ENCODE data around the gene TUT4.

DNA sequence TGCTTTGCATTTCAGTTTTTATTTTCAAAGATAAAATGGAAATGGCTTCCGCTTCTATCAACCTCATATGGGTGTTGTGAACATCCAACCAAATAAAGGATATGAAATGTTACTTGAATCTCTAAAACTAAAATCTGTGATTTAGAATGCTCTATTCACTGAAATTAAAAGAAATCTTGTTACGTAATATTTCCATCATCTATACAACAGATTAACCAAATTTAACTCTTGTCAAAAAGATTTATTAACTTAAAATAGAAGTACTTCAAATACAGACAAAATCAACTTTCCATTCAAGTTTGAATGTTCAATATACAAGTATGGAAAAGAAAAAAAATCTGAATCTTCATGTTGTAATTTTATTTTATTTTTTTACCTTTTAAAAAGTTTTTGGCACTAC, 129.8 kb downstream of the TUT4 start:
- TF ChIP-seq, protein P1, sequence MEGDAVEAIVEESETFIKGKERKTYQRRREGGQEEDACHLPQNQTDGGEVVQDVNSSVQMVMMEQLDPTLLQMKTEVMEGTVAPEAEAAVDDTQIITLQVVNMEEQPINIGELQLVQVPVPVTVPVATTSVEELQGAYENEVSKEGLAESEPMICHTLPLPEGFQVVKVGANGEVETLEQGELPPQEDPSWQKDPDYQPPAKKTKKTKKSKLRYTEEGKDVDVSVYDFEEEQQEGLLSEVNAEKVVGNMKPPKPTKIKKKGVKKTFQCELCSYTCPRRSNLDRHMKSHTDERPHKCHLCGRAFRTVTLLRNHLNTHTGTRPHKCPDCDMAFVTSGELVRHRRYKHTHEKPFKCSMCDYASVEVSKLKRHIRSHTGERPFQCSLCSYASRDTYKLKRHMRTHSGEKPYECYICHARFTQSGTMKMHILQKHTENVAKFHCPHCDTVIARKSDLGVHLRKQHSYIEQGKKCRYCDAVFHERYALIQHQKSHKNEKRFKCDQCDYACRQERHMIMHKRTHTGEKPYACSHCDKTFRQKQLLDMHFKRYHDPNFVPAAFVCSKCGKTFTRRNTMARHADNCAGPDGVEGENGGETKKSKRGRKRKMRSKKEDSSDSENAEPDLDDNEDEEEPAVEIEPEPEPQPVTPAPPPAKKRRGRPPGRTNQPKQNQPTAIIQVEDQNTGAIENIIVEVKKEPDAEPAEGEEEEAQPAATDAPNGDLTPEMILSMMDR (conservative IDR thresholded peaks at IDR 0.05; ENCODE audit: low read depth in 2 of 2): no peak
- TF ChIP-seq EZH2 (IDR thresholded peaks at IDR 0.05; ENCODE audit: low read depth, unreplicated experiment): no peak
- no peak for TF ChIP-seq POLR2AphosphoS5 (IDR thresholded peaks at IDR 0.05; ENCODE audit: low read depth)
- TF ChIP-seq STAT1 (IDR thresholded peaks at IDR 0.05; ENCODE audit: unreplicated experiment): no peak
- TF ChIP-seq ZNF331 (CRISPR knock-in tag; IDR thresholded peaks at IDR 0.05; ENCODE audit: low read depth): no peak
- TF ChIP-seq EZH2phosphoT487 (IDR thresholded peaks at IDR 0.05; ENCODE audit: unreplicated experiment): no peak
- TF ChIP-seq, protein P2, sequence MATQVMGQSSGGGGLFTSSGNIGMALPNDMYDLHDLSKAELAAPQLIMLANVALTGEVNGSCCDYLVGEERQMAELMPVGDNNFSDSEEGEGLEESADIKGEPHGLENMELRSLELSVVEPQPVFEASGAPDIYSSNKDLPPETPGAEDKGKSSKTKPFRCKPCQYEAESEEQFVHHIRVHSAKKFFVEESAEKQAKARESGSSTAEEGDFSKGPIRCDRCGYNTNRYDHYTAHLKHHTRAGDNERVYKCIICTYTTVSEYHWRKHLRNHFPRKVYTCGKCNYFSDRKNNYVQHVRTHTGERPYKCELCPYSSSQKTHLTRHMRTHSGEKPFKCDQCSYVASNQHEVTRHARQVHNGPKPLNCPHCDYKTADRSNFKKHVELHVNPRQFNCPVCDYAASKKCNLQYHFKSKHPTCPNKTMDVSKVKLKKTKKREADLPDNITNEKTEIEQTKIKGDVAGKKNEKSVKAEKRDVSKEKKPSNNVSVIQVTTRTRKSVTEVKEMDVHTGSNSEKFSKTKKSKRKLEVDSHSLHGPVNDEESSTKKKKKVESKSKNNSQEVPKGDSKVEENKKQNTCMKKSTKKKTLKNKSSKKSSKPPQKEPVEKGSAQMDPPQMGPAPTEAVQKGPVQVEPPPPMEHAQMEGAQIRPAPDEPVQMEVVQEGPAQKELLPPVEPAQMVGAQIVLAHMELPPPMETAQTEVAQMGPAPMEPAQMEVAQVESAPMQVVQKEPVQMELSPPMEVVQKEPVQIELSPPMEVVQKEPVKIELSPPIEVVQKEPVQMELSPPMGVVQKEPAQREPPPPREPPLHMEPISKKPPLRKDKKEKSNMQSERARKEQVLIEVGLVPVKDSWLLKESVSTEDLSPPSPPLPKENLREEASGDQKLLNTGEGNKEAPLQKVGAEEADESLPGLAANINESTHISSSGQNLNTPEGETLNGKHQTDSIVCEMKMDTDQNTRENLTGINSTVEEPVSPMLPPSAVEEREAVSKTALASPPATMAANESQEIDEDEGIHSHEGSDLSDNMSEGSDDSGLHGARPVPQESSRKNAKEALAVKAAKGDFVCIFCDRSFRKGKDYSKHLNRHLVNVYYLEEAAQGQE (IDR thresholded peaks at IDR 0.05; ENCODE audit: unreplicated experiment): no peak
- TF ChIP-seq, protein P3, sequence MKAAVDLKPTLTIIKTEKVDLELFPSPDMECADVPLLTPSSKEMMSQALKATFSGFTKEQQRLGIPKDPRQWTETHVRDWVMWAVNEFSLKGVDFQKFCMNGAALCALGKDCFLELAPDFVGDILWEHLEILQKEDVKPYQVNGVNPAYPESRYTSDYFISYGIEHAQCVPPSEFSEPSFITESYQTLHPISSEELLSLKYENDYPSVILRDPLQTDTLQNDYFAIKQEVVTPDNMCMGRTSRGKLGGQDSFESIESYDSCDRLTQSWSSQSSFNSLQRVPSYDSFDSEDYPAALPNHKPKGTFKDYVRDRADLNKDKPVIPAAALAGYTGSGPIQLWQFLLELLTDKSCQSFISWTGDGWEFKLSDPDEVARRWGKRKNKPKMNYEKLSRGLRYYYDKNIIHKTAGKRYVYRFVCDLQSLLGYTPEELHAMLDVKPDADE (IDR thresholded peaks at IDR 0.05): no peak
- TF ChIP-seq ZNF114 (CRISPR knock-in tag; IDR thresholded peaks at IDR 0.05): no peak
- TF ChIP-seq JUNB (IDR thresholded peaks at IDR 0.05; ENCODE audit: unreplicated experiment): no peak
- TF ChIP-seq, protein P4, sequence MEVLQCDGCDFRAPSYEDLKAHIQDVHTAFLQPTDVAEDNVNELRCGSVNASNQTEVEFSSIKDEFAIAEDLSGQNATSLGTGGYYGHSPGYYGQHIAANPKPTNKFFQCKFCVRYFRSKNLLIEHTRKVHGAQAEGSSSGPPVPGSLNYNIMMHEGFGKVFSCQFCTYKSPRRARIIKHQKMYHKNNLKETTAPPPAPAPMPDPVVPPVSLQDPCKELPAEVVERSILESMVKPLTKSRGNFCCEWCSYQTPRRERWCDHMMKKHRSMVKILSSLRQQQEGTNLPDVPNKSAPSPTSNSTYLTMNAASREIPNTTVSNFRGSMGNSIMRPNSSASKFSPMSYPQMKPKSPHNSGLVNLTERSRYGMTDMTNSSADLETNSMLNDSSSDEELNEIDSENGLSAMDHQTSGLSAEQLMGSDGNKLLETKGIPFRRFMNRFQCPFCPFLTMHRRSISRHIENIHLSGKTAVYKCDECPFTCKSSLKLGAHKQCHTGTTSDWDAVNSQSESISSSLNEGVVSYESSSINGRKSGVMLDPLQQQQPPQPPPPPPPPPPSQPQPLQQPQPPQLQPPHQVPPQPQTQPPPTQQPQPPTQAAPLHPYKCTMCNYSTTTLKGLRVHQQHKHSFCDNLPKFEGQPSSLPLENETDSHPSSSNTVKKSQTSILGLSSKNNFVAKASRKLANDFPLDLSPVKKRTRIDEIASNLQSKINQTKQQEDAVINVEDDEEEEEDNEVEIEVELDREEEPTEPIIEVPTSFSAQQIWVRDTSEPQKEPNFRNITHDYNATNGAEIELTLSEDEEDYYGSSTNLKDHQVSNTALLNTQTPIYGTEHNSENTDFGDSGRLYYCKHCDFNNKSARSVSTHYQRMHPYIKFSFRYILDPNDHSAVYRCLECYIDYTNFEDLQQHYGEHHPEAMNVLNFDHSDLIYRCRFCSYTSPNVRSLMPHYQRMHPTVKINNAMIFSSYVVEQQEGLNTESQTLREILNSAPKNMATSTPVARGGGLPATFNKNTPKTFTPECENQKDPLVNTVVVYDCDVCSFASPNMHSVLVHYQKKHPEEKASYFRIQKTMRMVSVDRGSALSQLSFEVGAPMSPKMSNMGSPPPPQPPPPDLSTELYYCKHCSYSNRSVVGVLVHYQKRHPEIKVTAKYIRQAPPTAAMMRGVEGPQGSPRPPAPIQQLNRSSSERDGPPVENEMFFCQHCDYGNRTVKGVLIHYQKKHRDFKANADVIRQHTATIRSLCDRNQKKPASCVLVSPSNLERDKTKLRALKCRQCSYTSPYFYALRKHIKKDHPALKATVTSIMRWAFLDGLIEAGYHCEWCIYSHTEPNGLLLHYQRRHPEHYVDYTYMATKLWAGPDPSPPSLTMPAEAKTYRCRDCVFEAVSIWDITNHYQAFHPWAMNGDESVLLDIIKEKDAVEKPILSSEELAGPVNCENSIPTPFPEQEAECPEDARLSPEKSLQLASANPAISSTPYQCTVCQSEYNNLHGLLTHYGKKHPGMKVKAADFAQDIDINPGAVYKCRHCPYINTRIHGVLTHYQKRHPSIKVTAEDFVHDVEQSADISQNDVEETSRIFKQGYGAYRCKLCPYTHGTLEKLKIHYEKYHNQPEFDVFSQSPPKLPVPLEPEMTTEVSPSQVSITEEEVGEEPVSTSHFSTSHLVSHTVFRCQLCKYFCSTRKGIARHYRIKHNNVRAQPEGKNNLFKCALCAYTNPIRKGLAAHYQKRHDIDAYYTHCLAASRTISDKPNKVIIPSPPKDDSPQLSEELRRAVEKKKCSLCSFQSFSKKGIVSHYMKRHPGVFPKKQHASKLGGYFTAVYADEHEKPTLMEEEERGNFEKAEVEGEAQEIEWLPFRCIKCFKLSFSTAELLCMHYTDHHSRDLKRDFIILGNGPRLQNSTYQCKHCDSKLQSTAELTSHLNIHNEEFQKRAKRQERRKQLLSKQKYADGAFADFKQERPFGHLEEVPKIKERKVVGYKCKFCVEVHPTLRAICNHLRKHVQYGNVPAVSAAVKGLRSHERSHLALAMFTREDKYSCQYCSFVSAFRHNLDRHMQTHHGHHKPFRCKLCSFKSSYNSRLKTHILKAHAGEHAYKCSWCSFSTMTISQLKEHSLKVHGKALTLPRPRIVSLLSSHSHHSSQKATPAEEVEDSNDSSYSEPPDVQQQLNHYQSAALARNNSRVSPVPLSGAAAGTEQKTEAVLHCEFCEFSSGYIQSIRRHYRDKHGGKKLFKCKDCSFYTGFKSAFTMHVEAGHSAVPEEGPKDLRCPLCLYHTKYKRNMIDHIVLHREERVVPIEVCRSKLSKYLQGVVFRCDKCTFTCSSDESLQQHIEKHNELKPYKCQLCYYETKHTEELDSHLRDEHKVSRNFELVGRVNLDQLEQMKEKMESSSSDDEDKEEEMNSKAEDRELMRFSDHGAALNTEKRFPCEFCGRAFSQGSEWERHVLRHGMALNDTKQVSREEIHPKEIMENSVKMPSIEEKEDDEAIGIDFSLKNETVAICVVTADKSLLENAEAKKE (CRISPR knock-in tag; IDR thresholded peaks at IDR 0.05): no peak

Measured in GM23338 (cell line).